ENCODE results near the gene IFNA2.

The IFNA2 gene

GRCh38 chr9:21428235-21428634, 43.0 kb upstream of the IFNA2 start:
- H3K27ac ChIP-seq (ENCODE audit: low read depth, low read length), result no peak overlapping the region
- H3K9ac ChIP-seq (ENCODE audit: low read length), result no peak overlapping the region
- no peak overlapping the region for H2AK5ac ChIP-seq (ENCODE audit: low read length)
- DNase-seq, result no peak
- no peak overlapping the region for H3K4me3 ChIP-seq (ENCODE audit: low read length)
- no peak overlapping the region for H3K18ac ChIP-seq (ENCODE audit: low read length)
- no peak overlapping the region for H4K8ac ChIP-seq (ENCODE audit: low read depth, low read length)
- H3K79me1 ChIP-seq (ENCODE audit: low read length), result no peaks in the 10 kb centered on the region
- no peaks in the 10 kb centered on the region for H3K79me2 ChIP-seq (ENCODE audit: control insufficient read depth, insufficient read depth, low read length)
- H3K4ac ChIP-seq (ENCODE audit: low read depth, low read length), result no peak overlapping the region
- H2BK15ac ChIP-seq (replicated peaks; ENCODE audit: low read depth), result no peak overlapping the region
- no CpG with 5 or more reads among the region's 1 CpG for WGBS (ENCODE audit: extremely low coverage, insufficient coverage, low lambda C conversion rate)
- no peak overlapping the region for H2BK120ac ChIP-seq (ENCODE audit: low read depth, low read length)
- H3K36me3 ChIP-seq (ENCODE audit: control insufficient read depth, insufficient read depth, low read length), result no peaks in the 10 kb centered on the region
- no peak overlapping the region for H3K56ac ChIP-seq (ENCODE audit: low read length)
- H3K27me3 ChIP-seq (ENCODE audit: insufficient read depth, low read length, poor library complexity), result no peaks in the 10 kb centered on the region
- no peak overlapping the region for H3K23ac ChIP-seq (ENCODE audit: low read length)
- H2BK5ac ChIP-seq (ENCODE audit: low read length), result no peak overlapping the region
- no peak overlapping the region for H4K5ac ChIP-seq (ENCODE audit: low read length)
- no peaks in the 10 kb centered on the region for H3K4me1 ChIP-seq (ENCODE audit: control insufficient read depth, low read depth, low read length)
- H3K4me2 ChIP-seq (ENCODE audit: low read length), result no peak overlapping the region

GRCh38 chr9:21415493-21416267, 30.5 kb upstream of the IFNA2 start:
- no peak overlapping the region for H3K18ac ChIP-seq (ENCODE audit: low read length)
- no peak overlapping the region for H2AK5ac ChIP-seq (ENCODE audit: low read length)
- no peaks in the 10 kb centered on the region for H3K27me3 ChIP-seq (ENCODE audit: insufficient read depth, low read length, poor library complexity)
- H3K9ac ChIP-seq (ENCODE audit: low read length), result no peak overlapping the region
- H4K5ac ChIP-seq (ENCODE audit: low read length), result no peak overlapping the region
- H2BK120ac ChIP-seq (ENCODE audit: low read depth, low read length), result no peak overlapping the region
- no peak overlapping the region for H3K23ac ChIP-seq (ENCODE audit: low read length)
- no peak overlapping the region for H3K27ac ChIP-seq (ENCODE audit: low read depth, low read length)
- no peak overlapping the region for H3K4ac ChIP-seq (ENCODE audit: low read depth, low read length)
- no peaks in the 10 kb centered on the region for H3K79me2 ChIP-seq (ENCODE audit: control insufficient read depth, insufficient read depth, low read length)
- H3K36me3 ChIP-seq (ENCODE audit: control insufficient read depth, insufficient read depth, low read length), result no peaks in the 10 kb centered on the region
- H3K79me1 ChIP-seq (ENCODE audit: low read length), result no peaks in the 10 kb centered on the region
- H3K56ac ChIP-seq (ENCODE audit: low read length), result no peak overlapping the region
- no peak for DNase-seq
- no peaks in the 10 kb centered on the region for H3K4me1 ChIP-seq (ENCODE audit: control insufficient read depth, low read depth, low read length)
- no peak overlapping the region for H2BK5ac ChIP-seq (ENCODE audit: low read length)
- no peak overlapping the region for H3K4me2 ChIP-seq (ENCODE audit: low read length)
- no peak overlapping the region for H4K8ac ChIP-seq (ENCODE audit: low read depth, low read length)
- H2BK15ac ChIP-seq (replicated peaks; ENCODE audit: low read depth), result no peak overlapping the region
- no peak overlapping the region for H3K4me3 ChIP-seq (ENCODE audit: low read length)
- WGBS (ENCODE audit: extremely low coverage, insufficient coverage, low lambda C conversion rate), result no CpG with 5 or more reads among the region's 5 CpGs

- H3K56ac ChIP-seq (ENCODE audit: low read length), result no peak overlapping the region
- no peak overlapping the region for H4K5ac ChIP-seq (ENCODE audit: low read length)
- H2BK5ac ChIP-seq (ENCODE audit: low read length), result no peak overlapping the region
- H3K4me1 ChIP-seq (ENCODE audit: control insufficient read depth, low read depth, low read length), result no peaks in the 10 kb centered on the region
- H3K36me3 ChIP-seq (ENCODE audit: control insufficient read depth, insufficient read depth, low read length), result no peaks in the 10 kb centered on the region
- no peak overlapping the region for H3K18ac ChIP-seq (ENCODE audit: low read length)
- no peak overlapping the region for H4K8ac ChIP-seq (ENCODE audit: low read depth, low read length)
- no peak overlapping the region for H3K4me3 ChIP-seq (ENCODE audit: low read length)
- no peak overlapping the region for H3K9ac ChIP-seq (ENCODE audit: low read length)
- H2BK15ac ChIP-seq (replicated peaks; ENCODE audit: low read depth), result no peak overlapping the region
- no peak for DNase-seq
- no peak overlapping the region for H3K27ac ChIP-seq (ENCODE audit: low read depth, low read length)
- H3K4ac ChIP-seq (ENCODE audit: low read depth, low read length), result no peak overlapping the region
- H3K4me2 ChIP-seq (ENCODE audit: low read length), result no peak overlapping the region
- H3K79me2 ChIP-seq (ENCODE audit: control insufficient read depth, insufficient read depth, low read length), result no peaks in the 10 kb centered on the region
- WGBS (ENCODE audit: extremely low coverage, insufficient coverage, low lambda C conversion rate), result no CpG with 5 or more reads among the region's 2 CpGs
- H2AK5ac ChIP-seq (ENCODE audit: low read length), result no peak overlapping the region
- H3K27me3 ChIP-seq (ENCODE audit: insufficient read depth, low read length, poor library complexity), result no peaks in the 10 kb centered on the region
- H3K79me1 ChIP-seq (ENCODE audit: low read length), result no peaks in the 10 kb centered on the region
- no peak overlapping the region for H2BK120ac ChIP-seq (ENCODE audit: low read depth, low read length)
- no peak overlapping the region for H3K23ac ChIP-seq (ENCODE audit: low read length)
These were observed 29.2 kb upstream of the IFNA2 start for GRCh38 chr9:21414220-21414940.

- WGBS (ENCODE audit: extremely low coverage, insufficient coverage, low lambda C conversion rate), result no CpG with 5 or more reads among the region's 5 CpGs
- no peak overlapping the region for H2BK120ac ChIP-seq (ENCODE audit: low read depth, low read length)
- H3K4me3 ChIP-seq (ENCODE audit: low read length), result no peak overlapping the region
- H2BK15ac ChIP-seq (replicated peaks; ENCODE audit: low read depth), result no peak overlapping the region
- H4K5ac ChIP-seq (ENCODE audit: low read length), result no peak overlapping the region
- H2AK5ac ChIP-seq (ENCODE audit: low read length), result no peak overlapping the region
- no peak overlapping the region for H2BK5ac ChIP-seq (ENCODE audit: low read length)
- H3K4me1 ChIP-seq (ENCODE audit: control insufficient read depth, low read depth, low read length), result no peaks in the 10 kb centered on the region
- no peaks in the 10 kb centered on the region for H3K27me3 ChIP-seq (ENCODE audit: insufficient read depth, low read length, poor library complexity)
- H3K36me3 ChIP-seq (ENCODE audit: control insufficient read depth, insufficient read depth, low read length), result no peaks in the 10 kb centered on the region
- no peak overlapping the region for H3K4ac ChIP-seq (ENCODE audit: low read depth, low read length)
- H3K9ac ChIP-seq (ENCODE audit: low read length), result no peak overlapping the region
- no peak overlapping the region for H4K8ac ChIP-seq (ENCODE audit: low read depth, low read length)
- H3K79me2 ChIP-seq (ENCODE audit: control insufficient read depth, insufficient read depth, low read length), result no peaks in the 10 kb centered on the region
- H3K4me2 ChIP-seq (ENCODE audit: low read length), result no peak overlapping the region
- peak; percentile 21 for DNase-seq
- H3K18ac ChIP-seq (ENCODE audit: low read length), result no peak overlapping the region
- H3K23ac ChIP-seq (ENCODE audit: low read length), result no peak overlapping the region
- H3K56ac ChIP-seq (ENCODE audit: low read length), result no peak overlapping the region
- no peaks in the 10 kb centered on the region for H3K79me1 ChIP-seq (ENCODE audit: low read length)
- no peak overlapping the region for H3K27ac ChIP-seq (ENCODE audit: low read depth, low read length)
These were observed 28.4 kb upstream of the IFNA2 start for GRCh38 chr9:21413624-21414023.

- Histone ChIP-seq H3K4me2 (ENCODE audit: low read length) (no peak overlapping the region), H2BK5ac (ENCODE audit: low read length) (no peak overlapping the region), H3K18ac (ENCODE audit: low read length) (no peak overlapping the region), H2BK15ac (replicated peaks; ENCODE audit: low read depth) (no peak overlapping the region), H3K4me3 (ENCODE audit: low read length) (no peak overlapping the region), H2AK5ac (ENCODE audit: low read length) (no peak overlapping the region), H4K5ac (ENCODE audit: low read length) (no peak overlapping the region), H3K56ac (ENCODE audit: low read length) (no peak overlapping the region), H3K36me3 (ENCODE audit: control insufficient read depth, insufficient read depth, low read length) (no peaks in the 10 kb centered on the region), H3K23ac (ENCODE audit: low read length) (no peak overlapping the region), H4K8ac (ENCODE audit: low read depth, low read length) (no peak overlapping the region), H3K4me1 (ENCODE audit: control insufficient read depth, low read depth, low read length) (no peaks in the 10 kb centered on the region), H3K79me1 (ENCODE audit: low read length) (no peaks in the 10 kb centered on the region), H2BK120ac (ENCODE audit: low read depth, low read length) (no peak overlapping the region), H3K4ac (ENCODE audit: low read depth, low read length) (no peak overlapping the region), H3K27me3 (ENCODE audit: insufficient read depth, low read length, poor library complexity) (no peaks in the 10 kb centered on the region), H3K9ac (ENCODE audit: low read length) (no peak overlapping the region), H3K27ac (ENCODE audit: low read depth, low read length) (no peak overlapping the region), H3K79me2 (ENCODE audit: control insufficient read depth, insufficient read depth, low read length) (no peaks in the 10 kb centered on the region)
- no peak for DNase-seq
- no CpG with 5 or more reads among the region's 4 CpGs for WGBS (ENCODE audit: extremely low coverage, insufficient coverage, low lambda C conversion rate)
These were observed 28.0 kb upstream of the IFNA2 start for GRCh38 chr9:21413151-21413550.

All from mesendoderm (in vitro differentiated cells).